SK-N-SH treated with all-trans-retinoic acid at 6 μM for 48 hours (cell line): ENCODE results near the gene RPL7A.
"Not testable (repeated sequence)": the region's sequence is repeated elsewhere in the genome, so short reads cannot be mapped to it uniquely, and the experiment has no call there.

Experiments
- ATAC-seq: fragments of 200-7000 bp; cut with Tn5 transposase; 3 replicates; pipeline ENCODE4 v1.9.1; 2020; ENCODE audit warnings: mild to moderate bottlenecking, moderate library complexity
- ARNTL ChIP-seq: fragments of 450-650 bp; formaldehyde crosslinking; IDR thresholded peaks from 2 replicates; pipeline ENCODE4 v1.5.0; 2020; ENCODE audit warnings: low read depth, mild to moderate bottlenecking, moderate library complexity, borderline replicate concordance
- BACH2 ChIP-seq: fragments of 250-450 bp; sonication (Bioruptor Pico); IDR thresholded peaks from 2 replicates; pipeline ENCODE4 v1.9.0; 2021; ENCODE audit warnings: mild to moderate bottlenecking, borderline replicate concordance
- CSDC2 ChIP-seq: fragments of 250-450 bp; sonication (Bioruptor Pico); IDR thresholded peaks from 2 replicates; pipeline ENCODE4 v1.5.0; 2020; ENCODE audit warnings: mild to moderate bottlenecking, moderate library complexity
- ESRRG ChIP-seq: fragments of 250-450 bp; sonication (Bioruptor Pico); IDR thresholded peaks from 2 replicates; pipeline ENCODE4 v1.6.1; 2021; ENCODE audit warnings: mild to moderate bottlenecking
- GLIS3 ChIP-seq: fragments of 250-450 bp; sonication (Bioruptor Pico); IDR thresholded peaks from 2 replicates; pipeline ENCODE4 v1.5.0; 2020; ENCODE audit warnings: mild to moderate bottlenecking, moderate library complexity
- ISL1 ChIP-seq: fragments of 250-450 bp; sonication (Bioruptor Pico); IDR thresholded peaks from 2 replicates; pipeline ENCODE4 v2.1.2; 2022; ENCODE audit warnings: mild to moderate bottlenecking, moderate library complexity
- OSR1 ChIP-seq: fragments of 250-450 bp; sonication (Bioruptor Pico); IDR thresholded peaks from 2 replicates; pipeline ENCODE4 v1.8.0; 2022; ENCODE audit warnings: moderate library complexity, mild to moderate bottlenecking, inconsistent platforms
- PATZ1 ChIP-seq: fragments of 250-450 bp; sonication (Bioruptor Pico); IDR thresholded peaks from 2 replicates; pipeline ENCODE4 v1.8.0; 2020; ENCODE audit warnings: mild to moderate bottlenecking, moderate library complexity, borderline replicate concordance
- PPARA ChIP-seq: fragments of 250-450 bp; sonication (Bioruptor Pico); IDR thresholded peaks from 2 replicates; pipeline ENCODE4 v1.5.0; 2020; ENCODE audit warnings: mild to moderate bottlenecking, borderline replicate concordance
- RARB ChIP-seq: fragments of 250-450 bp; sonication (Bioruptor Pico); IDR thresholded peaks from 2 replicates; pipeline ENCODE4 v1.8.0; 2021; ENCODE audit warnings: mild to moderate bottlenecking, moderate library complexity
- SNAI2 ChIP-seq: fragments of 250-450 bp; sonication (Bioruptor Pico); IDR thresholded peaks from 2 replicates; pipeline ENCODE4 v1.5.0; 2020; ENCODE audit warnings: mild to moderate bottlenecking, moderate library complexity
- TCF4 ChIP-seq: fragments of 250-450 bp; sonication (Bioruptor Pico); IDR thresholded peaks from 2 replicates; pipeline ENCODE4 v1.8.0; 2021; ENCODE audit warnings: mild to moderate bottlenecking, moderate library complexity, borderline replicate concordance
- TOX ChIP-seq: fragments of 250-450 bp; sonication (Bioruptor Pico); IDR thresholded peaks from 2 replicates; pipeline ENCODE4 v1.8.0; 2021; ENCODE audit warnings: mild to moderate bottlenecking, moderate library complexity, borderline replicate concordance
- ZC3H10 ChIP-seq: fragments of 250-450 bp; sonication (Bioruptor Pico); IDR thresholded peaks from 2 replicates; pipeline ENCODE4 v1.5.1; 2021; ENCODE audit warnings: mild to moderate bottlenecking, moderate library complexity
- ZFP3 ChIP-seq: fragments of 250-450 bp; sonication (Bioruptor Pico); IDR thresholded peaks from 2 replicates; pipeline ENCODE4 v1.5.0; 2020; ENCODE audit warnings: mild to moderate bottlenecking, moderate library complexity
- ZFP30 ChIP-seq: fragments of 450-650 bp; formaldehyde crosslinking; IDR thresholded peaks from 2 replicates; pipeline ENCODE4 v1.5.0; 2022; ENCODE audit warnings: mild to moderate bottlenecking, moderate library complexity
- ZNF70 ChIP-seq: fragments of 450-650 bp; formaldehyde crosslinking; IDR thresholded peaks from 2 replicates; pipeline ENCODE4 v1.5.0; 2020; ENCODE audit warnings: mild to moderate bottlenecking, moderate library complexity
- ZNF8 ChIP-seq: fragments of 450-650 bp; formaldehyde crosslinking; IDR thresholded peaks from 2 replicates; pipeline ENCODE4 v1.5.0; 2020; ENCODE audit warnings: mild to moderate bottlenecking, moderate library complexity
- TF ChIP-seq, protein P1 (sequence below): fragments of 250-450 bp; sonication (Bioruptor Pico); IDR thresholded peaks from 2 replicates; pipeline ENCODE4 v1.5.0; 2020; ENCODE audit warnings: mild to moderate bottlenecking, moderate library complexity
- TF ChIP-seq, protein P2 (sequence below): fragments of 250-450 bp; sonication (Bioruptor Pico); IDR thresholded peaks from 2 replicates; pipeline ENCODE4 v1.5.1; 2021; ENCODE audit warnings: mild to moderate bottlenecking, moderate library complexity

RPL7A gene

DNA sequence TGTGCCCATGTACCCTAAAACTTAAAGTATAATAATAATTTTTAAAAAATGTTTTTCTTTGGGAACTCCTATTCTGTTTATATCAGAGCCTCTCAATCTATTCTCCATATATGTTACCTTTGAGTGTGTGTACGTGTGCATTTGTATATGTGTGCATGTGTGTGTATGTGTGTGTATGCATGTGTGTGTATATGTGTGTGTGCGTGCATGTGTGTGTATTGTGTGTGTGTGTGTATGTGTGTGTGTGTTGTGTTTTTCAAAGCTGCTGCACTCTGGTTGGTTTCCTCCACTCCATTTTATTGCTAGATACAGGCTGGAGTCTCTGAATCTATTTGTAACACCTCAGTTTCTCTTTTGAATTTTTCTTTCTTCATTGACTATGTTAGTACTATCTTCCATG lies 32.0 kb upstream of the RPL7A start:
- no peak for ATAC-seq
- TF ChIP-seq, protein P1, sequence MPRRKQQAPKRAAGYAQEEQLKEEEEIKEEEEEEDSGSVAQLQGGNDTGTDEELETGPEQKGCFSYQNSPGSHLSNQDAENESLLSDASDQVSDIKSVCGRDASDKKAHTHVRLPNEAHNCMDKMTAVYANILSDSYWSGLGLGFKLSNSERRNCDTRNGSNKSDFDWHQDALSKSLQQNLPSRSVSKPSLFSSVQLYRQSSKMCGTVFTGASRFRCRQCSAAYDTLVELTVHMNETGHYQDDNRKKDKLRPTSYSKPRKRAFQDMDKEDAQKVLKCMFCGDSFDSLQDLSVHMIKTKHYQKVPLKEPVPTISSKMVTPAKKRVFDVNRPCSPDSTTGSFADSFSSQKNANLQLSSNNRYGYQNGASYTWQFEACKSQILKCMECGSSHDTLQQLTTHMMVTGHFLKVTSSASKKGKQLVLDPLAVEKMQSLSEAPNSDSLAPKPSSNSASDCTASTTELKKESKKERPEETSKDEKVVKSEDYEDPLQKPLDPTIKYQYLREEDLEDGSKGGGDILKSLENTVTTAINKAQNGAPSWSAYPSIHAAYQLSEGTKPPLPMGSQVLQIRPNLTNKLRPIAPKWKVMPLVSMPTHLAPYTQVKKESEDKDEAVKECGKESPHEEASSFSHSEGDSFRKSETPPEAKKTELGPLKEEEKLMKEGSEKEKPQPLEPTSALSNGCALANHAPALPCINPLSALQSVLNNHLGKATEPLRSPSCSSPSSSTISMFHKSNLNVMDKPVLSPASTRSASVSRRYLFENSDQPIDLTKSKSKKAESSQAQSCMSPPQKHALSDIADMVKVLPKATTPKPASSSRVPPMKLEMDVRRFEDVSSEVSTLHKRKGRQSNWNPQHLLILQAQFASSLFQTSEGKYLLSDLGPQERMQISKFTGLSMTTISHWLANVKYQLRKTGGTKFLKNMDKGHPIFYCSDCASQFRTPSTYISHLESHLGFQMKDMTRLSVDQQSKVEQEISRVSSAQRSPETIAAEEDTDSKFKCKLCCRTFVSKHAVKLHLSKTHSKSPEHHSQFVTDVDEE = no peak
- TF ChIP-seq BACH2 (CRISPR knock-in tag) (no peak), TOX (CRISPR knock-in tag) (no peak), OSR1 (no peak), ZC3H10 (CRISPR knock-in tag) (no peak), ZNF8 (CRISPR knock-in tag) (no peak), CSDC2 (CRISPR knock-in tag) (no peak), ISL1 (CRISPR knock-in tag) (no peak), RARB (CRISPR knock-in tag) (no peak)
- TF ChIP-seq, protein P2, sequence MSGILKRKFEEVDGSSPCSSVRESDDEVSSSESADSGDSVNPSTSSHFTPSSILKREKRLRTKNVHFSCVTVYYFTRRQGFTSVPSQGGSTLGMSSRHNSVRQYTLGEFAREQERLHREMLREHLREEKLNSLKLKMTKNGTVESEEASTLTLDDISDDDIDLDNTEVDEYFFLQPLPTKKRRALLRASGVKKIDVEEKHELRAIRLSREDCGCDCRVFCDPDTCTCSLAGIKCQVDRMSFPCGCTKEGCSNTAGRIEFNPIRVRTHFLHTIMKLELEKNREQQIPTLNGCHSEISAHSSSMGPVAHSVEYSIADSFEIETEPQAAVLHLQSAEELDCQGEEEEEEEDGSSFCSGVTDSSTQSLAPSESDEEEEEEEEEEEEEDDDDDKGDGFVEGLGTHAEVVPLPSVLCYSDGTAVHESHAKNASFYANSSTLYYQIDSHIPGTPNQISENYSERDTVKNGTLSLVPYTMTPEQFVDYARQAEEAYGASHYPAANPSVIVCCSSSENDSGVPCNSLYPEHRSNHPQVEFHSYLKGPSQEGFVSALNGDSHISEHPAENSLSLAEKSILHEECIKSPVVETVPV (CRISPR knock-in tag) = no peak

GRCh38 chr9:133317551-133317950 lies 30.5 kb upstream of the RPL7A start:
- ATAC-seq = not testable (repeated sequence)

GRCh38 chr9:133320421-133320881 lies 27.6 kb upstream of the RPL7A start:
- TF ChIP-seq ZFP30 (CRISPR knock-in tag) (no peak), ZNF70 (CRISPR knock-in tag) (no peak), ZNF8 (CRISPR knock-in tag) (no peak), RARB (CRISPR knock-in tag) (no peak), ARNTL (CRISPR knock-in tag) (no peak), ZFP3 (CRISPR knock-in tag) (no peak)
- no peak; the same call in 2 of the 3 replicates for ATAC-seq

DNA sequence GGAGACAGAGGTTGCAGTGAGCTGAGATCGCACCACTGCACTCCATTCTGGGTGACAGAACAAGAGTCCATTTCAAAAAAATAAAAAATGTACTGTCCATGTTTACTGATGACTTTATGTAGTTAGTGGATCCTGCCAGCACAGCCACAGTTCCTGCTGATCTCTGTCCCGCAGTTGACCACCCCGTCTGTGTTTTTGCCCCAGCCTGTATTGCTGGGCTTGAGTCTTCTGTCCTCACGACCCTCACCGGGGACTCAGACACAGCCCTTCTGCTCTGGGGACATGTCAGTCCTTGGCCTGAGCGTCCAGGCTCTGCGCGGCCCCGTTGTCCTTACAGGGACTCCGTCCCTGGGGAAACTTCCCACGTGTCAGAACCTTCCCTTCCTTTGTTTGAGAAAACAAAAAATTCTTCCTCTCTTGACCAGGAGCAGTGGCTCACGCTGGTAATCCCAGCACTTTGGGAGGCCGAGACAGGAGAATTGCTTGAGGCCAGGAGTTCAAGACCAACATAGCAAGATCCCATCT lies 26.5 kb upstream of the RPL7A start:
- ATAC-seq = no peak
- TF ChIP-seq TOX (CRISPR knock-in tag) (no peak), OSR1 (no peak), ZFP30 (CRISPR knock-in tag) (no peak), ZFP3 (CRISPR knock-in tag) (no peak), ESRRG (CRISPR knock-in tag) (no peak), SNAI2 (CRISPR knock-in tag) (no peak), ZC3H10 (CRISPR knock-in tag) (no peak), CSDC2 (CRISPR knock-in tag) (no peak), GLIS3 (CRISPR knock-in tag) (no peak), PATZ1 (CRISPR knock-in tag) (no peak)
- TF ChIP-seq, protein P1 = no peak

- ATAC-seq = no peak
- TF ChIP-seq TOX (CRISPR knock-in tag) (no peak), ZNF70 (CRISPR knock-in tag) (no peak), TCF4 (CRISPR knock-in tag) (no peak), ZNF8 (CRISPR knock-in tag) (no peak), OSR1 (no peak), ZFP3 (CRISPR knock-in tag) (no peak), PPARA (CRISPR knock-in tag) (no peak), ZC3H10 (CRISPR knock-in tag) (no peak), ESRRG (CRISPR knock-in tag) (no peak), ZFP30 (CRISPR knock-in tag) (no peak)
- TF ChIP-seq, protein P2 (CRISPR knock-in tag) = no peak
- TF ChIP-seq, protein P1 = no peak
Observed at GRCh38 chr9:133322701-133323100, 25.3 kb upstream of the RPL7A start.
